Natural killer cell (primary cell): ENCODE results near the gene RGCC. TPM values are rescaled to one million over a fixed set of nuclear protein-coding genes. Genes with fewer than 3 reads are reported as not detected.

Source experiments
- ATAC-seq, 3 donors: fragments of 150-1000 bp in 2 of 3; fragments of 200-7000 bp in 1 of 3; cut with Tn5 transposase; 1 replicate in 1 of 3; 2 replicates in 2 of 3; pipeline ENCODE4 v1.10.0; 2021; ENCODE audit warnings: mild to moderate bottlenecking in 2 of 3, moderate library complexity in 2 of 3
- DNase-seq, 2 donors: peaks; one replicate each; pipeline versions ENCODE4 v3.0.0 to v3.0.0-alpha.2; 2013 to 2021; ENCODE audit warnings: mixed read lengths in 1 of 2
- H3K27ac ChIP-seq: one replicate; pipeline ENCODE4 v1.5.1; 2013; ENCODE audit warnings: mild to moderate bottlenecking, low read length
- H3K27me3 ChIP-seq: one replicate; pipeline ENCODE4 v1.6.1; 2013; ENCODE audit warnings: low read length; ENCODE audit not compliant: control insufficient read depth, insufficient read depth
- H3K36me3 ChIP-seq: one replicate; pipeline ENCODE4 v1.6.1; 2013; ENCODE audit warnings: low read length; ENCODE audit not compliant: control insufficient read depth, insufficient read depth
- H3K4me1 ChIP-seq: one replicate; pipeline ENCODE4 v1.6.1; 2013; ENCODE audit warnings: low read length; ENCODE audit not compliant: control insufficient read depth, insufficient read depth
- H3K4me3 ChIP-seq: one replicate; pipeline ENCODE4 v1.5.1; 2013; ENCODE audit warnings: low read length
- H3K9me3 ChIP-seq: one replicate; pipeline ENCODE4 v1.6.1; 2013; ENCODE audit warnings: low read length; ENCODE audit not compliant: control insufficient read depth, insufficient read depth
- H3K27ac Mint-ChIP-seq, 2 donors: one replicate each; pipeline ENCODE4 v1.8.0; 2022; ENCODE audit warnings: mild to moderate bottlenecking in 2 of 2, mixed read lengths in 2 of 2, moderate library complexity in 1 of 2
- H3K27me3 Mint-ChIP-seq, 2 donors: one replicate each; pipeline ENCODE4 v1.8.0; 2022; ENCODE audit warnings: low read depth in 2 of 2, mixed read lengths in 2 of 2
- H3K36me3 Mint-ChIP-seq: one replicate; pipeline ENCODE4 v1.8.0; 2022; ENCODE audit warnings: mixed read lengths
- H3K4me1 Mint-ChIP-seq, 2 donors: one replicate each; pipeline ENCODE4 v1.8.0; 2022; ENCODE audit warnings: mixed read lengths in 2 of 2
- H3K4me3 Mint-ChIP-seq: one replicate; pipeline ENCODE4 v1.8.0; 2022; ENCODE audit warnings: mild to moderate bottlenecking, moderate library complexity, mixed read lengths
- H3K9me3 Mint-ChIP-seq, 2 donors: one replicate each; pipeline ENCODE4 v1.8.0; 2022; ENCODE audit warnings: mixed read lengths in 2 of 2
- CTCF ChIP-seq: fragments of 200-600 bp; IDR thresholded peaks from one replicate; pipeline ENCODE4 v1.8.0; 2022; ENCODE audit warnings: antibody characterized with exemption
- whole genome bisulfite sequencing: methylation state at CpG from one replicate; pipeline ENCODE4 v1.1.7; 2013; ENCODE audit warnings: missing lambda C conversion rate; ENCODE audit not compliant: insufficient coverage; 5-methylcytosine and 5-hydroxymethylcytosine counted together
- intact Hi-C: fragments of 100-400 bp; cut with micrococcal nuclease; formaldehyde crosslinking; loops from one replicate; pipeline ENCODE4 v1.14.2; 2022
- total RNA-seq, 4 donors: library from RNA; stranded (reverse); fragments of 120-200 nt in 1 of 4; gene quantifications; one replicate each; pipeline versions ENCODE4 v1.2.3 to v1.2.4, GENCODE V29; 2013 to 2022

The RGCC gene
- total RNA-seq, 3 donors from 2014 or later (not counting 1 experiment from before 2014, with no cell fraction given), result 61.7 to 306 (median 85.4) TPM

- no peak for TF ChIP-seq CTCF
- no peaks in the 10 kb centered on the region for H3K36me3 ChIP-seq
- H3K27me3 Mint-ChIP-seq, result peaks cover 0 to 3% of the 10 kb centered on the region in 2 donors
- peaks cover 30 to 31% of the 10 kb centered on the region in 2 donors for H3K4me1 Mint-ChIP-seq
- H3K4me3 ChIP-seq, result no peak overlapping the region
- no peak for DNase-seq
- no peak overlapping the region for H3K27ac ChIP-seq
- no peaks in the 10 kb centered on the region for H3K36me3 Mint-ChIP-seq
- intact Hi-C loops, result no loop called here
- no peak for ATAC-seq
- H3K4me1 ChIP-seq, result peaks cover 27% of the 10 kb centered on the region
- H3K27me3 ChIP-seq, result no peaks in the 10 kb centered on the region
- H3K9me3 ChIP-seq, result no peaks in the 10 kb centered on the region
- H3K4me3 Mint-ChIP-seq, result no peak overlapping the region
- H3K27ac Mint-ChIP-seq, result no peak overlapping the region
- WGBS, result 79% methylated on average over 9 of the region's 9 CpGs
- no peaks in the 10 kb centered on the region for H3K9me3 Mint-ChIP-seq
These were observed 39.3 kb downstream of the RGCC start for GRCh38 chr13:41496420-41497234.

DNA sequence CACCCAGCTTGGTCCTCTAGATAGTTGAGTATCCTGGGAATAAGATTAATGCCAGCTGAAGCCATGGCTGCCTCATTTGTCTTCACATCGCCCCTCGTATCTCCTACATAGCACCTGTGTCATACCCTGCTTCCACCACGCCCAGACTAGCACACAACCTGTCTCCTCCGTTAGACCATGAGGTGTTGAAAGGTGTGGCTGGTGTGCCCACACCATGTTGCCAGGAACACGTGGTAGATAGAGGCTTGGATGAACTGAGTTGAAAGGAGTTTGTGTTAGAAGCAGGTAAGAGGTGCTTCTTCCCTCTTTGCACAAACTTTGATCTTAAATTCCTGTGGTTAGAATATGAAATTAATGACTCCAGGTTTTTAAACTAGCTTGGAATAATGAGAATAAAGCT, 40.1 kb downstream of the RGCC start:
- Mint-ChIP-seq H3K27me3 (peaks cover 0 to 3% of the 10 kb centered on the region in 2 donors), H3K9me3 (no peaks in the 10 kb centered on the region), H3K4me3 (no peak overlapping the region), H3K27ac (no peak overlapping the region), H3K36me3 (no peaks in the 10 kb centered on the region), H3K4me1 (peaks cover 21 to 23% of the 10 kb centered on the region in 2 donors)
- no peak overlapping the region for H3K27ac ChIP-seq
- DNase-seq (no peak), ATAC-seq (no peak)
- intact Hi-C loops, result no loop called here
- no peak overlapping the region for H3K4me3 ChIP-seq
- 88% methylated on average over 5 of the region's 5 CpGs for WGBS
- no peaks in the 10 kb centered on the region for H3K9me3 ChIP-seq
- peaks cover 22% of the 10 kb centered on the region for H3K4me1 ChIP-seq
- H3K27me3 ChIP-seq, result no peaks in the 10 kb centered on the region
- no peaks in the 10 kb centered on the region for H3K36me3 ChIP-seq
- TF ChIP-seq CTCF, result no peak

GRCh38 chr13:41499452-41499851, 42.1 kb downstream of the RGCC start:
- Histone ChIP-seq H3K36me3 (no peaks in the 10 kb centered on the region), H3K4me1 (peaks cover 7% of the 10 kb centered on the region), H3K9me3 (no peaks in the 10 kb centered on the region), H3K27ac (no peak overlapping the region), H3K4me3 (no peak overlapping the region), H3K27me3 (no peaks in the 10 kb centered on the region)
- peaks cover 0 to 2% of the 10 kb centered on the region in 2 donors for H3K9me3 Mint-ChIP-seq
- no peak overlapping the region for H3K4me3 Mint-ChIP-seq
- intact Hi-C loops, result no loop called here
- TF ChIP-seq CTCF, result no peak
- no peaks in the 10 kb centered on the region for H3K36me3 Mint-ChIP-seq
- H3K27me3 Mint-ChIP-seq, result peaks cover 0 to 2% of the 10 kb centered on the region in 2 donors
- H3K27ac Mint-ChIP-seq, result no peak overlapping the region
- H3K4me1 Mint-ChIP-seq, result peaks cover 7% of the 10 kb centered on the region in 2 donors
- DNase-seq (no peak), ATAC-seq (no peak)
- WGBS, result 96% methylated on average over 5 of the region's 5 CpGs
